ENCODE results near the gene RGS6. TPM values are rescaled to one million over a fixed set of nuclear protein-coding genes. Genes with fewer than 3 reads are reported as not detected.

Gene RGS6
- total RNA-seq, 3 donors from 2014 or later, result 3.4 to 9.2 (median 4.5) TPM

GRCh38 chr14:72599579-72600470 is 667.6 kb downstream of the RGS6 start:
- Histone ChIP-seq H3K4me1 (no peaks in the 10 kb centered on the region), H3K27me3 (no peaks in the 10 kb centered on the region), H3K9me3 (no peaks in the 10 kb centered on the region), H3K36me3 (no peaks in the 10 kb centered on the region), H3K4me3 (no peak overlapping the region), H3K27ac (no peak overlapping the region)
- intact Hi-C loops (cut with DNase I; ENCODE audit: low total_unique reads), result no loop called here
- TF ChIP-seq CTCF (IDR thresholded peaks at IDR 0.05) (no peak), POLR2A (IDR thresholded peaks at IDR 0.05) (no peak)
- no peak for DNase-seq (ENCODE audit: low spot score in 2 of 2)

GRCh38 chr14:72600551-72601330 is 668.5 kb downstream of the RGS6 start:
- no peaks in the 10 kb centered on the region for H3K27me3 ChIP-seq
- no peak for DNase-seq (ENCODE audit: low spot score in 2 of 2)
- intact Hi-C loops (cut with DNase I; ENCODE audit: low total_unique reads), result no loop called here
- no peak overlapping the region for H3K4me3 ChIP-seq
- no peaks in the 10 kb centered on the region for H3K9me3 ChIP-seq
- TF ChIP-seq POLR2AphosphoS5 (IDR thresholded peaks at IDR 0.05) (no peak), POLR2A (IDR thresholded peaks at IDR 0.05) (no peak), CTCF (IDR thresholded peaks at IDR 0.05) (no peak)
- H3K4me1 ChIP-seq, result no peaks in the 10 kb centered on the region
- no peak overlapping the region for H3K27ac ChIP-seq
- H3K36me3 ChIP-seq, result no peaks in the 10 kb centered on the region

DNA sequence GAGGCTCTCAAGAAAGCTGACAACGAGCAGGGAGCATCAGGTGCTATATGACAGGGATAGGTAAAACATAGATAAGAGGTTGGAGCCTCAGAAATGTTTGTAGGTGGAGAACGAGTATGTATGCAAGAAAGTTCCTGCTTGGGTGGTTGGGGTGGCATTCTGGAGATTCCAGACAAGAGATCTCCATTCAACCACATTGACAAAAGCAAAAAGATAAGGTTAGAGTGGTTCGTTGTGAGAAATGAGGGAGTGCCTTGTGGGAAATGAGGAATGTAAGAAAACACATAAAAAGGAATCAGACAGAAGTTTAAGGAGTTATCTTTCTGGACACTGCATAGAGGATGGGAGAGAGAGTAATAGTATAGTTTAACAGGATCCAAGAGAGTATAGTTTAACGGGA is 671.4 kb downstream of the RGS6 start:
- no peaks in the 10 kb centered on the region for H3K9me3 ChIP-seq
- no peaks in the 10 kb centered on the region for H3K4me1 ChIP-seq
- no peaks in the 10 kb centered on the region for H3K36me3 ChIP-seq
- TF ChIP-seq CTCF (IDR thresholded peaks at IDR 0.05), result no peak
- TF ChIP-seq POLR2AphosphoS5 (IDR thresholded peaks at IDR 0.05), result no peak
- TF ChIP-seq POLR2A (IDR thresholded peaks at IDR 0.05), result no peak
- H3K27me3 ChIP-seq, result no peaks in the 10 kb centered on the region
- intact Hi-C loops (cut with DNase I; ENCODE audit: low total_unique reads), result no loop called here
- no peak for DNase-seq (ENCODE audit: low spot score in 2 of 2)
- H3K27ac ChIP-seq, result no peak overlapping the region
- no peak overlapping the region for H3K4me3 ChIP-seq

DNA sequence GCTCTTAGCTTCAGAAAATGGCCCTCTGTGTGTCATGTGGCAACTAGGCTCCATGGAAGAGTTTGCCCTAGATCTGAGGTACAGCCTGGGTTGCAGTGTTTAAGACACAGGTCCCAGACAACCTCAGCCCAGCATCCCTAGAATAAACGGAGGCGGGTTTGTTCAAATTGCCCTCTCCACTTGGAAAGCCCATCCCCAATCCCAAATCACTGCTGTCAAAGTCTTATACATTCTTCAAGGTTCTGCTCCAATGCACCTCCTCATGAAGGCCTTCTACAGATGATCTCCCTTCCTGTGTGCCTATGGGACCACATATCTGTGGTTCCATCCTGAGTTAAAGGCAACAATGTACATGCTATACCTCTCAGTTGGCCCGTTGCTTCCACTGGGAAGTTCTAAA is 671.9 kb downstream of the RGS6 start:
- no peaks in the 10 kb centered on the region for H3K4me1 ChIP-seq
- TF ChIP-seq POLR2A (IDR thresholded peaks at IDR 0.05), result no peak
- TF ChIP-seq POLR2AphosphoS5 (IDR thresholded peaks at IDR 0.05), result no peak
- TF ChIP-seq CTCF (IDR thresholded peaks at IDR 0.05), result no peak
- DNase-seq (ENCODE audit: low spot score in 2 of 2), result no peak
- H3K9me3 ChIP-seq, result no peaks in the 10 kb centered on the region
- no peak overlapping the region for H3K4me3 ChIP-seq
- no peaks in the 10 kb centered on the region for H3K27me3 ChIP-seq
- no peak overlapping the region for H3K27ac ChIP-seq
- H3K36me3 ChIP-seq, result no peaks in the 10 kb centered on the region
- intact Hi-C loops (cut with DNase I; ENCODE audit: low total_unique reads), result no loop called here

Measured in breast epithelium (tissue), 4 donors.